Keratinocyte (primary cell): ENCODE measurements around the gene SDHAF2. TPM values are rescaled to one million over a fixed set of nuclear protein-coding genes. Genes with fewer than 3 reads are reported as not detected.

ENCODE experiments used
- DNase-seq: peaks from one replicate; pipeline ENCODE4 v3.0.0-alpha.2; 2011; ENCODE audit warnings: low read depth, missing footprints, low spot score
- FAIRE-seq: peaks from 2 replicates; lab custom pipeline; 2011; peaks lifted over from hg19 to GRCh38; lab: Jason Lieb, UNC
- H2AFZ ChIP-seq: 2 replicates; pipeline ENCODE4 v1.6.0; 2012; ENCODE audit warnings: low read length, control low read depth, inconsistent platforms; ENCODE audit not compliant: control insufficient read depth
- H3K27ac ChIP-seq: 2 replicates; pipeline ENCODE4 v1.5.1; 2011; ENCODE audit warnings: low read length; ENCODE audit not compliant: control insufficient read depth, insufficient read depth
- H3K27me3 ChIP-seq: 3 replicates; pipeline ENCODE4 v1.6.0; 2011; ENCODE audit warnings: low read length; ENCODE audit not compliant: control insufficient read depth, insufficient read depth; ENCODE audit errors: extremely low read depth
- H3K36me3 ChIP-seq, 2 experiments: 2 replicates in 1 of 2; 3 replicates in 1 of 2; pipeline ENCODE4 v1.5.1; 2011; ENCODE audit warnings: low read length in 2 of 2, mild to moderate bottlenecking in 1 of 2; ENCODE audit not compliant: control insufficient read depth in 2 of 2, insufficient read depth in 2 of 2; ENCODE audit errors: extremely low read depth in 1 of 2
- H3K4me1 ChIP-seq: 3 replicates; pipeline ENCODE4 v1.5.1; 2011; ENCODE audit warnings: low read length; ENCODE audit not compliant: control insufficient read depth, insufficient read depth; ENCODE audit errors: extremely low read depth
- H3K4me2 ChIP-seq: 3 replicates; pipeline ENCODE4 v1.6.0; 2011; ENCODE audit warnings: low read depth, low read length; ENCODE audit not compliant: control insufficient read depth, insufficient read depth; ENCODE audit errors: extremely low read depth
- H3K4me3 ChIP-seq, 3 experiments: fragments of 200-600 bp in 1 of 3; sonication (generic) in 1 of 3; 2 replicates in 2 of 3; 3 replicates in 1 of 3; pipeline ENCODE4 v1.5.1; 2011 to 2016; ENCODE audit warnings: low read length in 3 of 3, mild to moderate bottlenecking in 3 of 3, control low read depth in 2 of 3, inconsistent platforms in 1 of 3, low read depth in 1 of 3, mixed read lengths in 1 of 3, mixed run types in 1 of 3, moderate library complexity in 1 of 3; ENCODE audit not compliant: control insufficient read depth in 2 of 3, insufficient read depth in 2 of 3; ENCODE audit errors: extremely low read depth in 1 of 3
- H3K79me2 ChIP-seq: 2 replicates; pipeline ENCODE4 v1.6.0; 2012; ENCODE audit warnings: low read length; ENCODE audit not compliant: control insufficient read depth, insufficient read depth
- H3K9ac ChIP-seq: 3 replicates; pipeline ENCODE4 v1.6.0; 2011; ENCODE audit warnings: low read length; ENCODE audit not compliant: control insufficient read depth, insufficient read depth; ENCODE audit errors: extremely low read depth
- H3K9me1 ChIP-seq: 3 replicates; pipeline ENCODE4 v1.6.0; 2011; ENCODE audit warnings: low read length; ENCODE audit not compliant: control insufficient read depth, insufficient read depth; ENCODE audit errors: extremely low read depth
- H3K9me3 ChIP-seq: 2 replicates; pipeline ENCODE4 v1.5.1; 2012; ENCODE audit warnings: low read depth, low read length; ENCODE audit not compliant: control insufficient read depth
- H4K20me1 ChIP-seq: 3 replicates; pipeline ENCODE4 v1.6.0; 2011; ENCODE audit warnings: low read length; ENCODE audit not compliant: control insufficient read depth, insufficient read depth; ENCODE audit errors: extremely low read depth
- CTCF ChIP-seq, 3 experiments: IDR thresholded peaks in 1 of 3; conservative IDR thresholded peaks in 1 of 3; optimal IDR thresholded peaks in 1 of 3; 2 replicates in 2 of 3; 3 replicates in 1 of 3; pipeline versions ENCODE3 to v1.5.1; 2011; ENCODE audit warnings: low read length in 3 of 3, mild to moderate bottlenecking in 3 of 3, moderate library complexity in 2 of 3, control low read depth in 1 of 3, inconsistent platforms in 1 of 3; ENCODE audit not compliant: insufficient read depth in 2 of 3; ENCODE audit errors: extremely low read depth in 1 of 3
- EZH2 ChIP-seq: IDR thresholded peaks from one replicate; pipeline ENCODE4 v1.6.1; 2012; ENCODE audit warnings: inconsistent platforms, mild to moderate bottlenecking, low read length, moderate library complexity
- dilution Hi-C: fragments of 300-500 bp; cut with MboI; formaldehyde crosslinking; loops from one replicate; pipeline ENCODE4 v1.7.0; 2020; ENCODE audit warnings: low sequenced_read_pairs; ENCODE audit not compliant: extremely low pct_ligation_motif_present
- polyA plus RNA-seq, 5 experiments: library from polyadenylated mRNA; depleted of rRNA in 3 of 5; stranded (reverse) in 3 of 5; stranded (forward) in 1 of 5; unstranded in 1 of 5; fragments of >200 nt; gene quantifications; 1 replicate in 1 of 5; 2 replicates in 3 of 5; 3 replicates in 1 of 5; pipeline versions ENCODE4 v1.2.1 to v1.2.3, GENCODE V29; 2011 to 2012; ENCODE audit warnings: missing spikeins in 2 of 5, low read depth in 1 of 5, low replicate concordance in 1 of 5

Gene SDHAF2
- polyA plus RNA-seq, 1 donor (not counting 4 experiments of a cell fraction or from before 2014, with no cell fraction given): 56.4 TPM

DNA sequence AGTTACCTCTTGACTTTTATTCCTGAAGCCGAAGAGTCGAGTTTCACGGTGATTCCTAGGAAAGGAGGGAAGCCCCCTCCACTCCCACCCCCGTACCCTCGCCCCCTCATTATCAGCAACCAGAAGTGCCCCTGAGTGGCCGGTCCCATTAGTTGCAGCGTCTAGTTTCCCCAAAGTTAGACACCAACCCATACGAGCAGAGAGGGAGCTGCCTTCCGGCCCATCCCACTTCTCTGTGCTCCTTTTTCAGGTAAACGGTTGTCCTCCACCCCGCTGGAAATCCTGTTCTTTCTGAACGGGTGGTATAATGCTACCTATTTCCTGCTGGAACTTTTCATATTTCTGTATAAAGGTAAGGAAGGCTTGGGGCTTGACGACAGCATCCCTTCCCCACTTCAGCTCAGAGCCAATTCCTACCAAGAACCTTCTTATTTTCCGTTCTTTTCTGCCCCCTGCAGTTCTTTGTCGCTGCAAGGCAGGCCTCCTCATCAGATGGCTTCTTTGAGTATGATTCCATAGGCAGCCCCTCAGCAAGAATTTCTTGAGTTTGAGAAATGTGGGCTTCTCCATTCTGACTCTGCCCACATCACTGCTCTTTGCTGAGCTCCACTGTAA, 36.8 kb upstream of the SDHAF2 start:
- Histone ChIP-seq H3K27me3 (no peaks in the 10 kb centered on the region), H3K27ac (peak overlapping the region; percentile 72), H2AFZ (peak overlapping the region; percentile 99), H3K36me3 (peaks cover 4% of the 10 kb centered on the region in 2 experiments), H3K4me1 (peaks cover 27% of the 10 kb centered on the region), H3K9ac (peak overlapping the region; percentile 84), H3K4me3 (peak overlapping the region; percentile 58 to 90 (median 77)), H4K20me1 (no peaks in the 10 kb centered on the region), H3K4me2 (peak overlapping the region; percentile 95), H3K9me1 (no peaks in the 10 kb centered on the region), H3K9me3 (no peaks in the 10 kb centered on the region), H3K79me2 (no peaks in the 10 kb centered on the region)
- DNase-seq (no peak), FAIRE-seq (no peak)
- TF ChIP-seq CTCF (optimal IDR thresholded peaks at IDR 0.05 in 1 of 3, IDR thresholded peaks at IDR 0.05 in 1 of 3, conservative IDR thresholded peaks at IDR 0.05 in 1 of 3; ENCODE audit: extremely low read depth in 1 of 3, insufficient read depth in 2 of 3, low read length in 3 of 3): peak; percentile 8 to 40 (median 38)
- no peak for TF ChIP-seq EZH2
- dilution Hi-C loops: no loop called here

DNA sequence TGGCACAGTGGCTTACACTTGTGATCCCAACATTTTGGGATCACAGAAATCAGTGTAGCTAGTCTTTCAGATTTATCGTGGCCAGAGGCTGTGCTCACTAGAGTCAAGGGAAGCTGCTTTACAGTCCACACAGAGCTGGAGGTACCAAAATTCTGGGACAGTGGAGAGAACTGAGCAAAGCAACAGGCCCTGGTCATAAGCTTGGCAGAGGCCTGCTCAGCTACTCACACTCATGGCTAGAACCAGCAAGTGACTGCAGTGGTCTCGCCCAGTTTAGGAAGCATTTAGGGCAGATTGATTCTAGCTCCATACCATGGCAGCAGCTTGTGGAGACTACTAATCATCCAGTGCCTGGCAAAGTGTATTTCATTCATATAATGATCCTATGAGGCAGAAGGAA, 28.8 kb upstream of the SDHAF2 start:
- no peaks in the 10 kb centered on the region for H3K27me3 ChIP-seq
- DNase-seq (no peak), FAIRE-seq (no peak)
- dilution Hi-C loops: no loop called here
- H4K20me1 ChIP-seq: no peaks in the 10 kb centered on the region
- no peak overlapping the region for H3K9ac ChIP-seq
- H3K27ac ChIP-seq: no peak overlapping the region
- H3K79me2 ChIP-seq: no peaks in the 10 kb centered on the region
- no peaks in the 10 kb centered on the region for H3K4me1 ChIP-seq
- no peak overlapping the region for H3K4me3 ChIP-seq
- TF ChIP-seq CTCF (optimal IDR thresholded peaks at IDR 0.05 in 1 of 3, IDR thresholded peaks at IDR 0.05 in 1 of 3, conservative IDR thresholded peaks at IDR 0.05 in 1 of 3; ENCODE audit: extremely low read depth in 1 of 3, insufficient read depth in 2 of 3, low read length in 3 of 3): no peak
- no peak for TF ChIP-seq EZH2
- H3K36me3 ChIP-seq: peaks cover 22 to 31% of the 10 kb centered on the region in 2 experiments
- no peaks in the 10 kb centered on the region for H3K9me1 ChIP-seq
- no peak overlapping the region for H2AFZ ChIP-seq
- H3K4me2 ChIP-seq: no peak overlapping the region
- H3K9me3 ChIP-seq: no peaks in the 10 kb centered on the region
